GM23338 (cell line): ENCODE data around the gene PPP2R1B. TPM values are rescaled to one million over a fixed set of nuclear protein-coding genes. Genes with fewer than 3 reads are reported as not detected.

Source experiments
- ATAC-seq: fragments of 200-7000 bp; cut with Tn5 transposase; 3 replicates; pipeline ENCODE4 v1.9.1; 2020
- DNase-seq: peaks from one replicate; pipeline ENCODE4 v3.0.0-alpha.2; 2015; ENCODE audit warnings: low spot score
- H2AFZ ChIP-seq: fragments of 200-600 bp; sonication (generic); 2 replicates; pipeline ENCODE4 v1.8.0; 2016; ENCODE audit warnings: antibody characterized with exemption, mild to moderate bottlenecking, moderate library complexity
- H3F3A ChIP-seq: fragments of 200-600 bp; sonication (generic); replicated peaks from 2 replicates; pipeline ENCODE4 v1.8.0; 2017; ENCODE audit warnings: antibody characterized with exemption, mixed run types, low read depth
- H3K27ac ChIP-seq: fragments of 200-600 bp; sonication (generic); 2 replicates; pipeline ENCODE4 v1.6.1; 2016; ENCODE audit warnings: low read depth
- H3K27me3 ChIP-seq: fragments of 200-600 bp; sonication (generic); 2 replicates; pipeline ENCODE4 v1.8.0; 2016; ENCODE audit warnings: mild to moderate bottlenecking, mixed run types, moderate library complexity; ENCODE audit not compliant: insufficient read depth
- H3K36me3 ChIP-seq: fragments of 200-600 bp; sonication (generic); 2 replicates; pipeline ENCODE4 v1.8.0; 2016; ENCODE audit warnings: mild to moderate bottlenecking; ENCODE audit not compliant: insufficient read depth
- H3K4me1 ChIP-seq: fragments of 200-600 bp; sonication (generic); 2 replicates; pipeline ENCODE4 v1.8.0; 2016; ENCODE audit warnings: mild to moderate bottlenecking, moderate library complexity; ENCODE audit not compliant: insufficient read depth
- H3K4me2 ChIP-seq: fragments of 200-600 bp; sonication (generic); 2 replicates; pipeline ENCODE4 v1.7.1; 2017; ENCODE audit warnings: mixed run types
- H3K4me3 ChIP-seq: fragments of 200-600 bp; sonication (generic); 2 replicates; pipeline ENCODE4 v1.6.1; 2016; ENCODE audit warnings: mixed run types
- H3K79me2 ChIP-seq: fragments of 200-600 bp; sonication (generic); replicated peaks from 2 replicates; pipeline ENCODE4 v1.8.0; 2017; ENCODE audit warnings: mild to moderate bottlenecking; ENCODE audit not compliant: insufficient read depth
- H3K9me2 ChIP-seq: fragments of 200-600 bp; sonication (generic); 2 replicates; pipeline ENCODE4 v1.8.0; 2017; ENCODE audit not compliant: insufficient read depth
- H4K20me1 ChIP-seq: fragments of 200-600 bp; sonication (generic); replicated peaks from 2 replicates; pipeline ENCODE4 v1.8.0; 2017; ENCODE audit warnings: mild to moderate bottlenecking; ENCODE audit not compliant: insufficient read depth
- H3K27ac Mint-ChIP-seq: 2 replicates; pipeline ENCODE4 v1.8.0; 2020; ENCODE audit warnings: inconsistent platforms, mild to moderate bottlenecking, moderate library complexity, mixed read lengths
- H3K27me3 Mint-ChIP-seq: 3 replicates; pipeline ENCODE4 v1.8.0; 2022; ENCODE audit warnings: low read depth, mild to moderate bottlenecking, moderate library complexity, mixed read lengths, inconsistent platforms; ENCODE audit not compliant: insufficient read depth, poor library complexity
- H3K36me3 Mint-ChIP-seq: 3 replicates; pipeline ENCODE4 v1.8.0; 2021; ENCODE audit warnings: low read depth, mild to moderate bottlenecking, inconsistent platforms, moderate library complexity, mixed read lengths
- H3K4me1 Mint-ChIP-seq: 3 replicates; pipeline ENCODE4 v1.8.0; 2020; ENCODE audit warnings: mild to moderate bottlenecking, inconsistent platforms, mixed read lengths
- H3K4me3 Mint-ChIP-seq: 3 replicates; pipeline ENCODE4 v1.8.0; 2021; ENCODE audit warnings: moderate library complexity, mild to moderate bottlenecking, inconsistent platforms, mixed read lengths
- H3K9me3 Mint-ChIP-seq: 3 replicates; pipeline ENCODE4 v1.8.0; 2020; ENCODE audit warnings: moderate library complexity, mild to moderate bottlenecking, inconsistent platforms, mixed read lengths
- EZH2 ChIP-seq: fragments of 200-600 bp; sonication (generic); IDR thresholded peaks from one replicate; pipeline ENCODE4 v1.8.0; 2017; ENCODE audit warnings: antibody characterized with exemption, mild to moderate bottlenecking, low read depth; ENCODE audit not compliant: unreplicated experiment
- EZH2phosphoT487 ChIP-seq: fragments of 200-600 bp; sonication (generic); IDR thresholded peaks from one replicate; pipeline ENCODE4 v1.8.1; 2018; ENCODE audit warnings: antibody characterized with exemption; ENCODE audit not compliant: unreplicated experiment
- JUNB ChIP-seq: IDR thresholded peaks from one replicate; pipeline ENCODE4 v1.6.1; 2016; ENCODE audit warnings: antibody characterized with exemption; ENCODE audit not compliant: unreplicated experiment
- NANOG ChIP-seq: IDR thresholded peaks from 2 replicates; pipeline ENCODE4 v1.6.1; 2016; ENCODE audit warnings: antibody characterized with exemption, borderline replicate concordance
- POLR2AphosphoS5 ChIP-seq: IDR thresholded peaks from 2 replicates; pipeline ENCODE4 v1.6.1; 2016; ENCODE audit warnings: antibody characterized with exemption, low read depth
- REST ChIP-seq: IDR thresholded peaks from one replicate; pipeline ENCODE4 v1.6.1; 2018; ENCODE audit warnings: antibody characterized with exemption; ENCODE audit not compliant: unreplicated experiment
- STAT1 ChIP-seq: IDR thresholded peaks from one replicate; pipeline ENCODE4 v1.6.1; 2016; ENCODE audit warnings: antibody characterized with exemption; ENCODE audit not compliant: unreplicated experiment
- ZNF114 ChIP-seq: fragments of 250-450 bp; sonication (Bioruptor Pico); IDR thresholded peaks from 2 replicates; pipeline ENCODE4 v1.5.0; 2020; ENCODE audit warnings: mild to moderate bottlenecking, moderate library complexity
- ZNF331 ChIP-seq: fragments of 250-450 bp; sonication (Bioruptor Pico); IDR thresholded peaks from 2 replicates; pipeline ENCODE4 v1.5.0; 2020; ENCODE audit warnings: low read depth, mild to moderate bottlenecking, moderate library complexity
- polyA plus RNA-seq: library from polyadenylated mRNA; unstranded; fragments of >200 nt; fragmentation: Nextera tagmentation; extraction: Ambion mirVana; gene quantifications from 2 replicates; pipeline ENCODE4 v1.2.1, GENCODE V29; 2016
- total RNA-seq: library from RNA; depleted of rRNA; stranded (reverse); fragments of >200 nt; shearing (Covaris generic); gene quantifications from 2 replicates; pipeline ENCODE4 v1.2.3, GENCODE V29; 2014
- TF ChIP-seq, protein P1 (sequence below), 2 experiments: fragments of 200-600 bp in 1 of 2; sonication (generic) in 1 of 2; conservative IDR thresholded peaks; 2 replicates each; pipeline versions ENCODE4 v1.5.1 to v1.6.1; 2016 to 2017; ENCODE audit warnings: antibody characterized with exemption in 2 of 2, low read depth in 2 of 2, mild to moderate bottlenecking in 2 of 2, moderate library complexity in 1 of 2
- TF ChIP-seq, protein P2 (sequence below): IDR thresholded peaks from 2 replicates; pipeline ENCODE4 v1.6.1; 2016; ENCODE audit warnings: antibody characterized with exemption

The PPP2R1B gene
- total and polyA plus RNA-seq, 2 experiments from 2014 or later, result 18.5 to 82.0 TPM

DNA sequence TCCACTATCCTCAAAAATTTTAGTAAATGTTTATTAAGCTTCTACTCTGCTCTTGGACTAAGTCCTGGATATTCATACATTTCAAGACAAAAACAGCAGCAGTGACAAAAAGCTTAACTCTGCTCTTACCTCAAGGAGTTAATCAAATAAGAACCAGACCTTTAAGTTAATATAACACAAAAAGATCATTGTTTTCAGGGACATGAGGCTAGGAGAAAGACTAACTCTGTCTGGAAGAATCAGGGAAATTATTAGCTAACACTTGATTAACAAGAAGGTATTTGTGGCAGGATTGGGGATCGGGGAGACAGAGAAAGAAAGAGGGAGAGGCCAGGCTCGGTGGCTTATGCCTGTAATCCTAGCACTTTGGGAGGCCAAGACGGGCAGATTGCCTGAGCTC lies 74.4 kb downstream of the PPP2R1B start:
- no peaks in the 10 kb centered on the region for H3K27me3 ChIP-seq
- no peaks in the 10 kb centered on the region for H3K9me3 Mint-ChIP-seq
- H3F3A ChIP-seq, result no peaks in the 10 kb centered on the region
- TF ChIP-seq STAT1, result no peak
- TF ChIP-seq, protein P1, sequence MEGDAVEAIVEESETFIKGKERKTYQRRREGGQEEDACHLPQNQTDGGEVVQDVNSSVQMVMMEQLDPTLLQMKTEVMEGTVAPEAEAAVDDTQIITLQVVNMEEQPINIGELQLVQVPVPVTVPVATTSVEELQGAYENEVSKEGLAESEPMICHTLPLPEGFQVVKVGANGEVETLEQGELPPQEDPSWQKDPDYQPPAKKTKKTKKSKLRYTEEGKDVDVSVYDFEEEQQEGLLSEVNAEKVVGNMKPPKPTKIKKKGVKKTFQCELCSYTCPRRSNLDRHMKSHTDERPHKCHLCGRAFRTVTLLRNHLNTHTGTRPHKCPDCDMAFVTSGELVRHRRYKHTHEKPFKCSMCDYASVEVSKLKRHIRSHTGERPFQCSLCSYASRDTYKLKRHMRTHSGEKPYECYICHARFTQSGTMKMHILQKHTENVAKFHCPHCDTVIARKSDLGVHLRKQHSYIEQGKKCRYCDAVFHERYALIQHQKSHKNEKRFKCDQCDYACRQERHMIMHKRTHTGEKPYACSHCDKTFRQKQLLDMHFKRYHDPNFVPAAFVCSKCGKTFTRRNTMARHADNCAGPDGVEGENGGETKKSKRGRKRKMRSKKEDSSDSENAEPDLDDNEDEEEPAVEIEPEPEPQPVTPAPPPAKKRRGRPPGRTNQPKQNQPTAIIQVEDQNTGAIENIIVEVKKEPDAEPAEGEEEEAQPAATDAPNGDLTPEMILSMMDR (conservative IDR thresholded peaks at IDR 0.05; ENCODE audit: low read depth in 2 of 2), result no peak
- no peak for TF ChIP-seq POLR2AphosphoS5
- no peak for TF ChIP-seq EZH2
- TF ChIP-seq ZNF114 (CRISPR knock-in tag), result no peak
- TF ChIP-seq ZNF331 (CRISPR knock-in tag), result no peak
- no peak for TF ChIP-seq JUNB
- no peak for TF ChIP-seq NANOG
- no peak for TF ChIP-seq EZH2phosphoT487
- TF ChIP-seq, protein P2, sequence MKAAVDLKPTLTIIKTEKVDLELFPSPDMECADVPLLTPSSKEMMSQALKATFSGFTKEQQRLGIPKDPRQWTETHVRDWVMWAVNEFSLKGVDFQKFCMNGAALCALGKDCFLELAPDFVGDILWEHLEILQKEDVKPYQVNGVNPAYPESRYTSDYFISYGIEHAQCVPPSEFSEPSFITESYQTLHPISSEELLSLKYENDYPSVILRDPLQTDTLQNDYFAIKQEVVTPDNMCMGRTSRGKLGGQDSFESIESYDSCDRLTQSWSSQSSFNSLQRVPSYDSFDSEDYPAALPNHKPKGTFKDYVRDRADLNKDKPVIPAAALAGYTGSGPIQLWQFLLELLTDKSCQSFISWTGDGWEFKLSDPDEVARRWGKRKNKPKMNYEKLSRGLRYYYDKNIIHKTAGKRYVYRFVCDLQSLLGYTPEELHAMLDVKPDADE, result no peak
- no peak for TF ChIP-seq REST
- no peaks in the 10 kb centered on the region for H4K20me1 ChIP-seq
- no peak overlapping the region for H3K27ac Mint-ChIP-seq
- H3K4me3 Mint-ChIP-seq, result no peak overlapping the region
- H3K36me3 Mint-ChIP-seq, result no peaks in the 10 kb centered on the region
- H3K4me1 ChIP-seq, result peaks cover 6% of the 10 kb centered on the region; the same call in 1 of the 2 replicates
- no peaks in the 10 kb centered on the region for H3K27me3 Mint-ChIP-seq
- no peaks in the 10 kb centered on the region for H3K79me2 ChIP-seq
- no peaks in the 10 kb centered on the region for H3K9me2 ChIP-seq
- H3K27ac ChIP-seq, result no peak overlapping the region
- DNase-seq, result no peak
- ATAC-seq, result no peak
- no peaks in the 10 kb centered on the region for H3K36me3 ChIP-seq
- H3K4me2 ChIP-seq, result no peak overlapping the region
- H3K4me1 Mint-ChIP-seq, result peaks cover 8% of the 10 kb centered on the region; the same call in 2 of the 3 replicates
- H3K4me3 ChIP-seq, result no peak overlapping the region
- H2AFZ ChIP-seq, result no peak overlapping the region
